Astrocyte (in vitro differentiated cells and primary cell): ENCODE results near the gene FLYWCH1.

Experiments
- CTCF ChIP-seq: IDR thresholded peaks from 2 replicates; pipeline ENCODE4 v1.5.1; 2011; ENCODE audit warnings: low read depth, mild to moderate bottlenecking, inconsistent platforms, low read length, moderate library complexity; ENCODE audit not compliant: insufficient read depth
- EZH2 ChIP-seq: IDR thresholded peaks from 2 replicates; pipeline ENCODE4 v1.6.1; 2012; ENCODE audit warnings: mild to moderate bottlenecking, low read length, inconsistent platforms; ENCODE audit not compliant: insufficient read depth

DNA sequence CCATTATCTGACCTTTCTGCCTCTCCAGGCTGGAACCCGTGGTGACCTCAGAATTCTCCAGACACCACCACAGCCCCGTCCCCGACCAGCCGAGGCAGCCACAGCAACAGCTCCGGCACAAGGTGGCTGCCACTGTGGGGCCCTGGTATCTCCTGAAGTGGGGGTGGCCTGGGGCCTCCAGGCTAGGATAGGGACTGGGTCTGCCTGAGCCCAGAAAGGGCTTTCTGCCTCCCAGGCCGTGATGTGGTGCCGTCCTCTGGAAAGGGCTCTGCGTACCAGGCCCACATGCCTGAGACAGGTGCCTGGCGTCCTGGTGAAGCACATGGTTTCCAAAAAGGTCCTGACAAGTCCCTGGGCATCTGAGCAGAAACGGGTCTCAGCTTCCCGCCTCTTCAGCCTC is 17.1 kb downstream of the FLYWCH1 start:
- no peak for TF ChIP-seq CTCF
- no peak for TF ChIP-seq EZH2
